H1 (cell line): ENCODE data around the gene EPDR1. TPM values are rescaled to one million over a fixed set of nuclear protein-coding genes. Genes with fewer than 3 reads are reported as not detected.

Experiments
- CTCF ChIA-PET: fragments of 300-600 bp; sonication (Branson Sonifier 250); formaldehyde crosslinking; loops from one replicate; lab custom pipeline; 2021; ENCODE audit not compliant: partially characterized antibody; lab: Charles Lee
- POLR2A ChIA-PET: fragments of 300-600 bp; sonication (Branson Sonifier 250); formaldehyde crosslinking; loops from one replicate; lab custom pipeline; 2021; ENCODE audit warnings: inconsistent platforms; ENCODE audit not compliant: partially characterized antibody; lab: Charles Lee
- DNase-seq, 2 experiments: peaks; one replicate each; pipeline versions ENCODE4 v3.0.0 to v3.0.0-alpha.2; 2010 to 2022; ENCODE audit warnings: low spot score in 2 of 2, low read depth in 1 of 2, mixed read lengths in 1 of 2
- FAIRE-seq: peaks from 2 replicates; lab custom pipeline; 2011; peaks lifted over from hg19 to GRCh38; lab: Jason Lieb, UNC
- H2AFZ ChIP-seq: 2 replicates; pipeline ENCODE4 v1.8.1; 2012; ENCODE audit warnings: low read length, inconsistent platforms
- H2AK5ac ChIP-seq: 2 replicates; pipeline ENCODE4 v1.6.1; 2013; ENCODE audit warnings: low read depth, low read length
- H2BK120ac ChIP-seq: replicated peaks from 2 replicates; pipeline ENCODE3; 2013; ENCODE audit warnings: low read depth, low read length, inconsistent platforms
- H2BK12ac ChIP-seq: 2 replicates; pipeline ENCODE4 v1.6.1; 2013; ENCODE audit warnings: low read depth, low read length
- H2BK15ac ChIP-seq: 2 replicates; pipeline ENCODE4 v1.6.1; 2013; ENCODE audit warnings: low read length
- H2BK20ac ChIP-seq: 2 replicates; pipeline ENCODE4 v1.6.1; 2013; ENCODE audit warnings: low read length
- H2BK5ac ChIP-seq: 2 replicates; pipeline ENCODE4 v1.6.1; 2013; ENCODE audit warnings: low read depth, low read length
- H3K14ac ChIP-seq: 2 replicates; pipeline ENCODE4 v1.6.1; 2013; ENCODE audit warnings: inconsistent platforms; ENCODE audit not compliant: insufficient read length
- H3K18ac ChIP-seq: 2 replicates; pipeline ENCODE4 v1.6.1; 2013; ENCODE audit warnings: low read length; ENCODE audit errors: extremely low read depth
- H3K23ac ChIP-seq: 2 replicates; pipeline ENCODE4 v1.6.1; 2013; ENCODE audit warnings: inconsistent platforms; ENCODE audit not compliant: insufficient read length
- H3K23me2 ChIP-seq: 2 replicates; pipeline ENCODE4 v1.6.1; 2013; ENCODE audit warnings: low read depth, low read length
- H3K27ac ChIP-seq: 2 replicates; pipeline ENCODE4 v1.6.1; 2011; ENCODE audit warnings: low read depth, low read length, inconsistent platforms
- H3K27me3 ChIP-seq, 4 experiments: replicated peaks in 1 of 4; 1 replicate in 1 of 4; 2 replicates in 3 of 4; pipeline versions ENCODE4 v1.6.1 to v1.8.1; 2011 to 2013; ENCODE audit warnings: low read length in 3 of 4, mild to moderate bottlenecking in 3 of 4, inconsistent platforms in 2 of 4, mixed read lengths in 2 of 4, moderate library complexity in 1 of 4; ENCODE audit not compliant: control insufficient read depth in 3 of 4, insufficient read depth in 3 of 4; ENCODE audit errors: extremely low read depth in 1 of 4
- H3K36me3 ChIP-seq, 4 experiments: 2 replicates each; pipeline versions ENCODE4 v1.6.1 to v1.8.1; 2011 to 2013; ENCODE audit warnings: mild to moderate bottlenecking in 4 of 4, low read length in 3 of 4, moderate library complexity in 2 of 4, control low read depth in 1 of 4, inconsistent platforms in 1 of 4; ENCODE audit not compliant: insufficient read depth in 4 of 4, control insufficient read depth in 2 of 4
- H3K4ac ChIP-seq: replicated peaks from 2 replicates; pipeline ENCODE3; 2013; ENCODE audit warnings: low read length, low read depth, mixed read lengths, inconsistent platforms; ENCODE audit not compliant: insufficient read length
- H3K4me1 ChIP-seq, 4 experiments: replicated peaks in 1 of 4; 1 replicate in 1 of 4; 2 replicates in 3 of 4; pipeline versions ENCODE4 v1.6.1 to v1.8.1; 2011 to 2013; ENCODE audit warnings: low read length in 3 of 4, inconsistent platforms in 2 of 4, mixed read lengths in 1 of 4; ENCODE audit not compliant: insufficient read depth in 4 of 4, control insufficient read depth in 3 of 4
- H3K4me2 ChIP-seq, 2 experiments: 2 replicates each; pipeline versions ENCODE4 v1.6.1 to v1.8.1; 2011 to 2013; ENCODE audit warnings: low read depth in 2 of 2, low read length in 2 of 2, control low read depth in 1 of 2, inconsistent platforms in 1 of 2, mild to moderate bottlenecking in 1 of 2; ENCODE audit not compliant: insufficient read depth in 1 of 2
- H3K4me3 ChIP-seq, 4 experiments: fragments of 200-600, 300-600 bp in 1 of 4; sonication (generic), shearing (Covaris generic), sonication (Bioruptor Twin) in 1 of 4; 2 replicates each; pipeline versions ENCODE4 v1.5.1 to v1.8.1; 2011 to 2016; ENCODE audit warnings: low read length in 4 of 4, low read depth in 3 of 4, control low read depth in 2 of 4, inconsistent platforms in 2 of 4, mild to moderate bottlenecking in 2 of 4, mixed read lengths in 1 of 4, moderate library complexity in 1 of 4; ENCODE audit not compliant: insufficient read depth in 2 of 4; ENCODE audit errors: extremely low read depth in 1 of 4
- H3K56ac ChIP-seq: replicated peaks from 2 replicates; pipeline ENCODE3; 2013; ENCODE audit warnings: low read depth, mild to moderate bottlenecking, mixed read lengths, low read length, inconsistent platforms; ENCODE audit not compliant: insufficient read length
- H3K79me1 ChIP-seq: 2 replicates; pipeline ENCODE4 v1.6.1; 2013; ENCODE audit warnings: low read depth, low read length, control low read depth
- H3K79me2 ChIP-seq, 2 experiments: 2 replicates each; pipeline versions ENCODE4 v1.6.1 to v1.8.1; 2012 to 2013; ENCODE audit warnings: low read length in 2 of 2, mild to moderate bottlenecking in 2 of 2, inconsistent platforms in 1 of 2; ENCODE audit not compliant: insufficient read depth in 2 of 2, control insufficient read depth in 1 of 2
- H3K9ac ChIP-seq, 4 experiments: replicated peaks in 1 of 4; 1 replicate in 1 of 4; 2 replicates in 3 of 4; pipeline versions ENCODE4 v1.6.1 to v1.8.1; 2011 to 2013; ENCODE audit warnings: low read depth in 3 of 4, low read length in 3 of 4, control low read depth in 2 of 4, mild to moderate bottlenecking in 2 of 4, moderate library complexity in 2 of 4, inconsistent platforms in 1 of 4; ENCODE audit errors: extremely low read depth in 1 of 4
- H3K9me3 ChIP-seq, 2 experiments: 2 replicates each; pipeline versions ENCODE4 v1.6.1 to v1.8.1; 2012 to 2013; ENCODE audit warnings: mild to moderate bottlenecking in 2 of 2, moderate library complexity in 2 of 2, control low read depth in 1 of 2, inconsistent platforms in 1 of 2, low read depth in 1 of 2, low read length in 1 of 2, mixed read lengths in 1 of 2; ENCODE audit not compliant: insufficient read depth in 2 of 2
- H4K20me1 ChIP-seq, 2 experiments: replicated peaks in 1 of 2; 2 replicates each; pipeline versions ENCODE3 to v1.8.1; 2011 to 2013; ENCODE audit warnings: inconsistent platforms in 2 of 2, low read length in 2 of 2, mild to moderate bottlenecking in 1 of 2; ENCODE audit not compliant: insufficient read depth in 2 of 2, control insufficient read depth in 1 of 2
- H4K5ac ChIP-seq: 2 replicates; pipeline ENCODE4 v1.6.1; 2013; ENCODE audit warnings: low read length, low read depth, mixed read lengths, inconsistent platforms; ENCODE audit not compliant: insufficient read length
- H4K8ac ChIP-seq: 2 replicates; pipeline ENCODE4 v1.8.0; 2013; ENCODE audit warnings: mild to moderate bottlenecking, moderate library complexity, low read length, inconsistent platforms; ENCODE audit not compliant: insufficient read depth; ENCODE audit errors: extremely low read depth
- H4K91ac ChIP-seq: replicated peaks from 2 replicates; pipeline ENCODE3; 2013; ENCODE audit warnings: low read length, mixed read lengths, inconsistent platforms; ENCODE audit not compliant: insufficient read length
- WGBS, 2 experiments: shearing (Covaris generic) in 1 of 2; methylation state at CpG; one replicate each; pipeline versions ENCODE4 v1.1.6 to v1.1.7; 2013 to 2015; ENCODE audit warnings: low lambda C conversion rate in 2 of 2, mixed read lengths in 2 of 2, inconsistent platforms in 1 of 2, low coverage in 1 of 2, missing lambda C conversion rate in 1 of 2; ENCODE audit not compliant: insufficient replicate concordance in 2 of 2, insufficient coverage in 1 of 2, insufficient read length in 1 of 2; ENCODE audit errors: extremely low coverage in 1 of 2, missing lambda C conversion rate in 1 of 2; 5-methylcytosine and 5-hydroxymethylcytosine counted together
- long read RNA-seq, 2 experiments: library from RNA in 1 of 2; library from capped mRNA in 1 of 2; stranded (forward); transcript quantifications; one replicate each; pipeline ENCODE4 v2.0.0, GENCODE V29; 2021; ENCODE audit warnings: inconsistent platforms in 1 of 2
- polyA minus RNA-seq, 3 experiments: library from RNA; depleted of rRNA, polyadenylated mRNA; stranded (reverse); fragments of >200 nt; gene quantifications; 1 replicate in 2 of 3; 2 replicates in 1 of 3; pipeline ENCODE4 v1.2.3, GENCODE V29; 2011
- polyA plus RNA-seq, 7 experiments: library from polyadenylated mRNA; depleted of rRNA in 3 of 7; stranded (reverse) in 5 of 7; unstranded in 2 of 7; fragments of >200 nt in 5 of 7; fragments of 200-250 nt in 2 of 7; gene quantifications; 1 replicate in 5 of 7; 2 replicates in 1 of 7; 4 replicates in 1 of 7; pipeline versions ENCODE4 v1.2.1 to v1.2.3, GENCODE V29; 2011 to 2013; ENCODE audit warnings: missing spikeins in 2 of 7, mixed read lengths in 2 of 7
- total RNA-seq: library from RNA; stranded (reverse); fragmentation: NEBNext Ultra II Directional; extraction: Animal tissue kit (Norgen Biotek cat#: 25700); gene quantifications from 2 replicates; pipeline ENCODE4 v1.2.1, GENCODE V29; 2021

Gene EPDR1
- total RNA-seq = 5.9 and 6.4 TPM in 2 replicates
- 5.6 and 8.2 TPM in 2 replicates for polyA plus RNA-seq (2011; rRNA removed)
- 6.9 TPM for polyA plus RNA-seq (2011; cell fraction: cytosol; rRNA removed)
- 2.9 TPM for polyA plus RNA-seq (2011; cell fraction: nucleus; rRNA removed)
- polyA plus RNA-seq (2012, experiment 1 of 2) = 4.2 to 7.2 TPM (median 6.6 TPM) in 4 replicates
- polyA plus RNA-seq (2012, experiment 2 of 2) = 4.3 TPM
- polyA plus RNA-seq (2013, experiment 1 of 2) = 6.1 TPM
- polyA plus RNA-seq (2013, experiment 2 of 2) = 7.4 TPM
- polyA minus RNA-seq (2011; rRNA and poly(A)+ RNA removed) = 4.8 and 5.5 TPM in 2 replicates
- polyA minus RNA-seq (2011; cell fraction: cytosol; rRNA and poly(A)+ RNA removed) = 5.4 TPM
- 2.8 TPM for polyA minus RNA-seq (2011; cell fraction: nucleus; rRNA and poly(A)+ RNA removed)
- long read RNA-seq, experiment 1, partial matches to known transcripts = 0 of 11 reads
- long read RNA-seq, experiment 1, other reads (novel, unspliced or antisense) = 6 of 11 reads
- long read RNA-seq, experiment 2, partial matches to known transcripts = 3 of 4 reads
- long read RNA-seq, experiment 2, other reads (novel, unspliced or antisense) = 1 of 4 reads

- Histone ChIP-seq H3K23ac (no peak within 1 kb of the TSS), H3K23me2 (peaks cover 12% of the 10 kb centered on the region; the same call in 1 of the 2 replicates), H4K91ac (peak within 1 kb of the TSS; percentile 22), H3K56ac (no peak within 1 kb of the TSS), H2AK5ac (no peak within 1 kb of the TSS; the same call in 1 of the 2 replicates), H3K4me2 (peak within 1 kb of the TSS; percentile 67 to 90), H3K14ac (no peak within 1 kb of the TSS), H4K5ac (no peak within 1 kb of the TSS), H3K27ac (no peak within 1 kb of the TSS), H3K4ac (no peak within 1 kb of the TSS), H3K4me3 (peak within 1 kb of the TSS; percentile 60 to 76 (median 68)), H3K18ac (peak within 1 kb of the TSS; percentile 49; the same call in 1 of the 2 replicates), H2BK5ac (0 out of 2 replicates have a peak within 1 kb of the TSS, but pooled peaks have one; percentile 5), H3K36me3 (no peaks in the 10 kb centered on the region), H2AFZ (peak within 1 kb of the TSS; percentile 74; the same call in 1 of the 2 replicates), H3K79me1 (no peaks in the 10 kb centered on the region), H3K4me1 (peaks cover 0 to 10% (median 5%) of the 10 kb centered on the region in 4 experiments; a peak in 6 of 7 replicates), H3K9me3 (no peaks in the 10 kb centered on the region), H2BK120ac (no peak within 1 kb of the TSS), H3K79me2 (no peaks in the 10 kb centered on the region), H2BK15ac (peak within 1 kb of the TSS; percentile 82), H2BK12ac (peak within 1 kb of the TSS; percentile 61), H4K8ac (peak within 1 kb of the TSS; percentile 95; the same call in 1 of the 2 replicates), H4K20me1 (peaks cover 0 to 4% of the 10 kb centered on the region in 2 experiments), H3K9ac (peak within 1 kb of the TSS; percentile 60 to 84 (median 64)), H2BK20ac (no peak within 1 kb of the TSS), H3K27me3 (peaks cover 8 to 41% (median 25%) of the 10 kb centered on the region in 4 experiments)
- DNase-seq = no peak
- WGBS, 2 experiments = 27% methylated on average over 22 of the region's 22 CpGs; no CpG with 5 or more reads in 1 of the 2 experiments
- CTCF ChIA-PET = interaction anchor here (0.7 to 4.1 kb wide), 22 partner anchors 8 to 442 kb away, joined by 3 to 18 read pairs (median 4); no protein-coding TSS in a partner anchor
- FAIRE-seq = no peak
- POLR2A ChIA-PET = no interaction called here
Observed at GRCh38 chr7:37920305-37920848, at the start of gene EPDR1. TSS of gene EPDR1 (plus strand) at chr7:37920640. CDS start at chr7:37920940, 300 bp downstream.
